ENCODE results near the gene BCAR3.

DNA sequence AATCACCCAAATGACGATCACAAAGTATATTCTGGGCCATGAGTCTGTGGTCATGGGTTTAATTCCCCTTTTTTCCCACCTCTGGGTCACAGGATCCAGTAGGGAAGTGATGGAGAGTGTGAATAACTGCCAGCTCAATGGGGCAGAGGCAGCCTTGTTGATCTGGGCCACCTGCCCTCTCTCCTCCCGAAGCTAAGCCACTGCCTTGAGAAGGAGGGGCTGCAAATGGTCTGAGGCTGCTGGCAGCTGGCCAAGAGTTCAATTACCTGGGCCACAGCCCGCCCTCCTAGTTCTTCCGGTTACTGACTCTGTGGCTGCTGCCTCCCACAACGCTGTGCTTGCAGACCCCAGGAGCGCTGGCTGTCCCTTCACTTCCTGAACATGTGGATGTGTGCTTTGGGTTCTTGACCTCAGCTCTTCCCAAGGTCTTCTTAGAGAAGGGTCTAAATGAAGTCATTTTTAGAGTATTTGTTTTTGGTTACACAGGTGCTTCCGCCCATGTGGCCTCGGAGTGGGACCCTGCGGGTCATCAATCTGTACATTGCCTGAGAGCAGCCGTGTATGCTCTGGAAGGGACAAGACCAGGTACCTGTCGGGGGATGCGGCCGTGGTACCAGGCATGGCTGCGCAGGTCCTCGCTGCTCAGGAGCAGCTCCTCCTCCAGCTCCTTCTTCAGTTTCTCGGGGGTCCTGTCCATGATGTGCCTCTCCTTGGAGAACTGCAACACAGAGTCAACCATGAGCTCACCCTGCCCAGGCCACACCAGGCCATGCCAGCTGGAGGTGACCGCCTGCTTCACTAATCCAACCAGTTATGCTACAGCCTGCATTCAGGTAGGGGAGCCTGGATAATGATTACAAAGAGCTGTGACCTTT is 89.7 kb downstream of the BCAR3 start:
- TF ChIP-seq, protein P1, sequence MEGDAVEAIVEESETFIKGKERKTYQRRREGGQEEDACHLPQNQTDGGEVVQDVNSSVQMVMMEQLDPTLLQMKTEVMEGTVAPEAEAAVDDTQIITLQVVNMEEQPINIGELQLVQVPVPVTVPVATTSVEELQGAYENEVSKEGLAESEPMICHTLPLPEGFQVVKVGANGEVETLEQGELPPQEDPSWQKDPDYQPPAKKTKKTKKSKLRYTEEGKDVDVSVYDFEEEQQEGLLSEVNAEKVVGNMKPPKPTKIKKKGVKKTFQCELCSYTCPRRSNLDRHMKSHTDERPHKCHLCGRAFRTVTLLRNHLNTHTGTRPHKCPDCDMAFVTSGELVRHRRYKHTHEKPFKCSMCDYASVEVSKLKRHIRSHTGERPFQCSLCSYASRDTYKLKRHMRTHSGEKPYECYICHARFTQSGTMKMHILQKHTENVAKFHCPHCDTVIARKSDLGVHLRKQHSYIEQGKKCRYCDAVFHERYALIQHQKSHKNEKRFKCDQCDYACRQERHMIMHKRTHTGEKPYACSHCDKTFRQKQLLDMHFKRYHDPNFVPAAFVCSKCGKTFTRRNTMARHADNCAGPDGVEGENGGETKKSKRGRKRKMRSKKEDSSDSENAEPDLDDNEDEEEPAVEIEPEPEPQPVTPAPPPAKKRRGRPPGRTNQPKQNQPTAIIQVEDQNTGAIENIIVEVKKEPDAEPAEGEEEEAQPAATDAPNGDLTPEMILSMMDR (tag by site-specific recombination; IDR thresholded peaks at IDR 0.05) = no peak
- TF ChIP-seq ZNF777 (tag by site-specific recombination; IDR thresholded peaks at IDR 0.05; ENCODE audit: borderline replicate concordance) = no peak
- peak; percentile 41; the same call in 1 of the 2 replicates for TF ChIP-seq ZBTB8A (tag by site-specific recombination; IDR thresholded peaks at IDR 0.05)
- TF ChIP-seq ZBTB1 (tag by site-specific recombination; IDR thresholded peaks at IDR 0.05) = no peak
- TF ChIP-seq ZNF10 (tag by site-specific recombination; IDR thresholded peaks at IDR 0.05) = no peak
- TF ChIP-seq, protein P2, sequence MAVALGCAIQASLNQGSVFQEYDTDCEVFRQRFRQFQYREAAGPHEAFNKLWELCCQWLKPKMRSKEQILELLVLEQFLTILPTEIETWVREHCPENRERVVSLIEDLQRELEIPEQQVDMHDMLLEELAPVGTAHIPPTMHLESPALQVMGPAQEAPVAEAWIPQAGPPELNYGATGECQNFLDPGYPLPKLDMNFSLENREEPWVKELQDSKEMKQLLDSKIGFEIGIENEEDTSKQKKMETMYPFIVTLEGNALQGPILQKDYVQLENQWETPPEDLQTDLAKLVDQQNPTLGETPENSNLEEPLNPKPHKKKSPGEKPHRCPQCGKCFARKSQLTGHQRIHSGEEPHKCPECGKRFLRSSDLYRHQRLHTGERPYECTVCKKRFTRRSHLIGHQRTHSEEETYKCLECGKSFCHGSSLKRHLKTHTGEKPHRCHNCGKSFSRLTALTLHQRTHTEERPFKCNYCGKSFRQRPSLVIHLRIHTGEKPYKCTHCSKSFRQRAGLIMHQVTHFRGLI (tag by site-specific recombination; IDR thresholded peaks at IDR 0.05) = no peak
- TF ChIP-seq ZNF426 (tag by site-specific recombination; IDR thresholded peaks at IDR 0.05) = no peak
- TF ChIP-seq, protein P3, sequence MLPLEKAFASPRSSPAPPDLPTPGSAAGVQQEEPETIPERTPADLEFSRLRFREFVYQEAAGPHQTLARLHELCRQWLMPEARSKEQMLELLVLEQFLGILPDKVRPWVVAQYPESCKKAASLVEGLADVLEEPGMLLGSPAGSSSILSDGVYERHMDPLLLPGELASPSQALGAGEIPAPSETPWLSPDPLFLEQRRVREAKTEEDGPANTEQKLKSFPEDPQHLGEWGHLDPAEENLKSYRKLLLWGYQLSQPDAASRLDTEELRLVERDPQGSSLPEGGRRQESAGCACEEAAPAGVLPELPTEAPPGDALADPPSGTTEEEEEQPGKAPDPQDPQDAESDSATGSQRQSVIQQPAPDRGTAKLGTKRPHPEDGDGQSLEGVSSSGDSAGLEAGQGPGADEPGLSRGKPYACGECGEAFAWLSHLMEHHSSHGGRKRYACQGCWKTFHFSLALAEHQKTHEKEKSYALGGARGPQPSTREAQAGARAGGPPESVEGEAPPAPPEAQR (tag by site-specific recombination; IDR thresholded peaks at IDR 0.05) = no peak
- TF ChIP-seq, protein P4, sequence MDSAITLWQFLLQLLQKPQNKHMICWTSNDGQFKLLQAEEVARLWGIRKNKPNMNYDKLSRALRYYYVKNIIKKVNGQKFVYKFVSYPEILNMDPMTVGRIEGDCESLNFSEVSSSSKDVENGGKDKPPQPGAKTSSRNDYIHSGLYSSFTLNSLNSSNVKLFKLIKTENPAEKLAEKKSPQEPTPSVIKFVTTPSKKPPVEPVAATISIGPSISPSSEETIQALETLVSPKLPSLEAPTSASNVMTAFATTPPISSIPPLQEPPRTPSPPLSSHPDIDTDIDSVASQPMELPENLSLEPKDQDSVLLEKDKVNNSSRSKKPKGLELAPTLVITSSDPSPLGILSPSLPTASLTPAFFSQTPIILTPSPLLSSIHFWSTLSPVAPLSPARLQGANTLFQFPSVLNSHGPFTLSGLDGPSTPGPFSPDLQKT (IDR thresholded peaks at IDR 0.05; ENCODE audit: borderline replicate concordance, low read depth, low read length) = no peak
- no peak for TF ChIP-seq REPIN1 (tag by site-specific recombination; IDR thresholded peaks at IDR 0.05; ENCODE audit: low read depth)
- TF ChIP-seq, protein P5, sequence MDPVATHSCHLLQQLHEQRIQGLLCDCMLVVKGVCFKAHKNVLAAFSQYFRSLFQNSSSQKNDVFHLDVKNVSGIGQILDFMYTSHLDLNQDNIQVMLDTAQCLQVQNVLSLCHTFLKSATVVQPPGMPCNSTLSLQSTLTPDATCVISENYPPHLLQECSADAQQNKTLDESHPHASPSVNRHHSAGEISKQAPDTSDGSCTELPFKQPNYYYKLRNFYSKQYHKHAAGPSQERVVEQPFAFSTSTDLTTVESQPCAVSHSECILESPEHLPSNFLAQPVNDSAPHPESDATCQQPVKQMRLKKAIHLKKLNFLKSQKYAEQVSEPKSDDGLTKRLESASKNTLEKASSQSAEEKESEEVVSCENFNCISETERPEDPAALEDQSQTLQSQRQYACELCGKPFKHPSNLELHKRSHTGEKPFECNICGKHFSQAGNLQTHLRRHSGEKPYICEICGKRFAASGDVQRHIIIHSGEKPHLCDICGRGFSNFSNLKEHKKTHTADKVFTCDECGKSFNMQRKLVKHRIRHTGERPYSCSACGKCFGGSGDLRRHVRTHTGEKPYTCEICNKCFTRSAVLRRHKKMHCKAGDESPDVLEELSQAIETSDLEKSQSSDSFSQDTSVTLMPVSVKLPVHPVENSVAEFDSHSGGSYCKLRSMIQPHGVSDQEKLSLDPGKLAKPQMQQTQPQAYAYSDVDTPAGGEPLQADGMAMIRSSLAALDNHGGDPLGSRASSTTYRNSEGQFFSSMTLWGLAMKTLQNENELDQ (tag by site-specific recombination; IDR thresholded peaks at IDR 0.05; ENCODE audit: low read depth) = no peak
- TF ChIP-seq ZNF416 (tag by site-specific recombination; IDR thresholded peaks at IDR 0.05) = no peak
- no peak for TF ChIP-seq TCF7L2 (IDR thresholded peaks at IDR 0.05; ENCODE audit: borderline replicate concordance, low read depth, low read length)
